Thyroid gland (tissue), 4 donors: ENCODE data around the gene SLC25A42.

ENCODE experiments used
- POLR2A ChIP-seq, 2 donors: fragments of 450-650 bp; IDR thresholded peaks; one replicate each; pipeline ENCODE4 v1.6.1; 2017; ENCODE audit warnings: antibody characterized with exemption in 2 of 2, mild to moderate bottlenecking in 2 of 2, moderate library complexity in 1 of 2
- TF ChIP-seq, protein P1 (sequence below), 6 experiments: fragments of 200-600 bp in 3 of 6; fragments of 450-650 bp in 3 of 6; sonication (generic) in 3 of 6; IDR thresholded peaks; one replicate each; pipeline ENCODE4 v1.5.1; 2016 to 2019; ENCODE audit warnings: antibody characterized with exemption in 6 of 6, mild to moderate bottlenecking in 2 of 6, inconsistent platforms in 1 of 6, moderate library complexity in 1 of 6

DNA sequence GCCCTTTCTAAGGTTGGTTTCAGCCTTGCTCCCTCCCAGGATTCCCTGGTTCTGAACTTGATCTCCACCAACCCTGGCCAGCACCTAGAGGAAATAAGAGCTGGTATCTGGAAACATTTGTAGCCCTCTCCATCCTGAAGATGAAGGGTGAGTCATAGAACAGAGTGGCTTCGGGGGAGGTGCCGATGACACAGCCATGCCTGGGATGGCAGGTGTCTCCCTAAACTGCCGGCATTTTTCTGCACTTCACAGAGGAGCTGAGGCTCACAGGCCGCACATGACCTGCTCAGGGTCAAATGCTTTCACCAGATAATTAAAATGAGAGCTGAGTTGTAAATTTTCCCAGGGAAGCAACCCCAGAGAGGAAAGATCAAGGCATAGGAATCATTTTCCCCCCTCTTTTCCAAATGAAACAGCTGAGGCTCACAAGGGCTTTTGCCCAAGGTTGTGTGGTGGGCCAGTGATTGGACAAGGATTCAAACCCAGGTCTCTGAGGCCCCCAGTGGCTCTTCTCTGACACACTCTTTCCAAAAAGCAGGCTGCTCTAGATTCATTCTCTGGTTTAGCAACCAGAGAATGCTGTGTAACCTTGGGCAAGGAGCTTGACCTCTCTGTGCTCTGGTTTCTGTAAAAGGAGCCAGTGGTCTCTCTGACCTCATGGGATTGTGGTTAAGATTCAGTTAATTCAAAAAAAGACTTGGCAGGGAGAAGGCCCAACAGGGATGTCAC lies 1.2 kb upstream of the SLC25A42 start:
- TF ChIP-seq, protein P1, sequence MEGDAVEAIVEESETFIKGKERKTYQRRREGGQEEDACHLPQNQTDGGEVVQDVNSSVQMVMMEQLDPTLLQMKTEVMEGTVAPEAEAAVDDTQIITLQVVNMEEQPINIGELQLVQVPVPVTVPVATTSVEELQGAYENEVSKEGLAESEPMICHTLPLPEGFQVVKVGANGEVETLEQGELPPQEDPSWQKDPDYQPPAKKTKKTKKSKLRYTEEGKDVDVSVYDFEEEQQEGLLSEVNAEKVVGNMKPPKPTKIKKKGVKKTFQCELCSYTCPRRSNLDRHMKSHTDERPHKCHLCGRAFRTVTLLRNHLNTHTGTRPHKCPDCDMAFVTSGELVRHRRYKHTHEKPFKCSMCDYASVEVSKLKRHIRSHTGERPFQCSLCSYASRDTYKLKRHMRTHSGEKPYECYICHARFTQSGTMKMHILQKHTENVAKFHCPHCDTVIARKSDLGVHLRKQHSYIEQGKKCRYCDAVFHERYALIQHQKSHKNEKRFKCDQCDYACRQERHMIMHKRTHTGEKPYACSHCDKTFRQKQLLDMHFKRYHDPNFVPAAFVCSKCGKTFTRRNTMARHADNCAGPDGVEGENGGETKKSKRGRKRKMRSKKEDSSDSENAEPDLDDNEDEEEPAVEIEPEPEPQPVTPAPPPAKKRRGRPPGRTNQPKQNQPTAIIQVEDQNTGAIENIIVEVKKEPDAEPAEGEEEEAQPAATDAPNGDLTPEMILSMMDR (IDR thresholded peaks at IDR 0.05) = no peak
- no peak for TF ChIP-seq POLR2A (IDR thresholded peaks at IDR 0.05)
